HCEC 1CT (cell line): ENCODE results near the gene SORCS3.

ENCODE experiments used
- DNase-seq: peaks from one replicate; pipeline ENCODE4 v3.0.0-alpha.2; 2017

Gene SORCS3

GRCh38 chr10:105206616-105207015 lies 565.5 kb downstream of the SORCS3 start:
- no peak for DNase-seq

GRCh38 chr10:105207476-105207995 lies 566.4 kb downstream of the SORCS3 start:
- DNase-seq = no peak

GRCh38 chr10:105210546-105210945 lies 569.5 kb downstream of the SORCS3 start:
- DNase-seq = no peak

GRCh38 chr10:105237685-105238084 lies 596.6 kb downstream of the SORCS3 start:
- DNase-seq = no peak

GRCh38 chr10:105239311-105240219 lies 598.5 kb downstream of the SORCS3 start:
- DNase-seq = no peak

GRCh38 chr10:105241254-105241653 lies 600.2 kb downstream of the SORCS3 start:
- no peak for DNase-seq

GRCh38 chr10:105243381-105243780 lies 602.3 kb downstream of the SORCS3 start:
- no peak for DNase-seq

- DNase-seq = no peak
Observed at GRCh38 chr10:105243825-105244224, 602.7 kb downstream of the SORCS3 start.

- DNase-seq = no peak
Observed at GRCh38 chr10:105247831-105248499, 606.9 kb downstream of the SORCS3 start.

- DNase-seq = no peak
Observed at GRCh38 chr10:105252911-105253310, 611.8 kb downstream of the SORCS3 start.

- DNase-seq = no peak
Observed at GRCh38 chr10:105253515-105254212, 612.6 kb downstream of the SORCS3 start.

GRCh38 chr10:105258036-105258673 lies 617.1 kb downstream of the SORCS3 start:
- no peak for DNase-seq

- no peak for DNase-seq
Observed at GRCh38 chr10:105258674-105259065, 617.6 kb downstream of the SORCS3 start.

GRCh38 chr10:105259201-105259600 lies 618.1 kb downstream of the SORCS3 start:
- no peak for DNase-seq

- no peak for DNase-seq
Observed at GRCh38 chr10:105262666-105263065, 621.6 kb downstream of the SORCS3 start.

- no peak for DNase-seq
Observed at GRCh38 chr10:105266966-105267539, 626.0 kb downstream of the SORCS3 start.

GRCh38 chr10:105268961-105269360 lies 627.9 kb downstream of the SORCS3 start:
- no peak for DNase-seq

- no peak for DNase-seq
Observed at GRCh38 chr10:105269689-105270088, 628.6 kb downstream of the SORCS3 start.

- no peak for DNase-seq
Observed at GRCh38 chr10:105274556-105275070, 633.5 kb downstream of the SORCS3 start.

GRCh38 chr10:105278439-105278838 lies 637.3 kb downstream of the SORCS3 start:
- no peak for DNase-seq

GRCh38 chr10:105279101-105279500 lies 638.0 kb downstream of the SORCS3 start:
- no peak for DNase-seq

- DNase-seq = no peak
Observed at GRCh38 chr10:105280895-105281294, 639.8 kb downstream of the SORCS3 start.
